GM23338 (cell line): Measurements from ENCODE around the gene BEST4. TPM values are rescaled to one million over a fixed set of nuclear protein-coding genes. Genes with fewer than 3 reads are reported as not detected.

Experiments used
- ATAC-seq: fragments of 200-7000 bp; cut with Tn5 transposase; 3 replicates; pipeline ENCODE4 v1.9.1; 2020
- DNase-seq: peaks from one replicate; pipeline ENCODE4 v3.0.0-alpha.2; 2015; ENCODE audit warnings: low spot score
- H2AFZ ChIP-seq: fragments of 200-600 bp; sonication (generic); 2 replicates; pipeline ENCODE4 v1.8.0; 2016; ENCODE audit warnings: antibody characterized with exemption, mild to moderate bottlenecking, moderate library complexity
- H3F3A ChIP-seq: fragments of 200-600 bp; sonication (generic); replicated peaks from 2 replicates; pipeline ENCODE4 v1.8.0; 2017; ENCODE audit warnings: antibody characterized with exemption, mixed run types, low read depth
- H3K27ac ChIP-seq: fragments of 200-600 bp; sonication (generic); 2 replicates; pipeline ENCODE4 v1.6.1; 2016; ENCODE audit warnings: low read depth
- H3K27me3 ChIP-seq: fragments of 200-600 bp; sonication (generic); 2 replicates; pipeline ENCODE4 v1.8.0; 2016; ENCODE audit warnings: mild to moderate bottlenecking, mixed run types, moderate library complexity; ENCODE audit not compliant: insufficient read depth
- H3K36me3 ChIP-seq: fragments of 200-600 bp; sonication (generic); 2 replicates; pipeline ENCODE4 v1.8.0; 2016; ENCODE audit warnings: mild to moderate bottlenecking; ENCODE audit not compliant: insufficient read depth
- H3K4me1 ChIP-seq: fragments of 200-600 bp; sonication (generic); 2 replicates; pipeline ENCODE4 v1.8.0; 2016; ENCODE audit warnings: mild to moderate bottlenecking, moderate library complexity; ENCODE audit not compliant: insufficient read depth
- H3K4me2 ChIP-seq: fragments of 200-600 bp; sonication (generic); 2 replicates; pipeline ENCODE4 v1.7.1; 2017; ENCODE audit warnings: mixed run types
- H3K4me3 ChIP-seq: fragments of 200-600 bp; sonication (generic); 2 replicates; pipeline ENCODE4 v1.6.1; 2016; ENCODE audit warnings: mixed run types
- H3K79me2 ChIP-seq: fragments of 200-600 bp; sonication (generic); replicated peaks from 2 replicates; pipeline ENCODE4 v1.8.0; 2017; ENCODE audit warnings: mild to moderate bottlenecking; ENCODE audit not compliant: insufficient read depth
- H3K9me2 ChIP-seq: fragments of 200-600 bp; sonication (generic); 2 replicates; pipeline ENCODE4 v1.8.0; 2017; ENCODE audit not compliant: insufficient read depth
- H4K20me1 ChIP-seq: fragments of 200-600 bp; sonication (generic); replicated peaks from 2 replicates; pipeline ENCODE4 v1.8.0; 2017; ENCODE audit warnings: mild to moderate bottlenecking; ENCODE audit not compliant: insufficient read depth
- H3K27ac Mint-ChIP-seq: 2 replicates; pipeline ENCODE4 v1.8.0; 2020; ENCODE audit warnings: inconsistent platforms, mild to moderate bottlenecking, moderate library complexity, mixed read lengths
- H3K27me3 Mint-ChIP-seq: 3 replicates; pipeline ENCODE4 v1.8.0; 2022; ENCODE audit warnings: low read depth, mild to moderate bottlenecking, moderate library complexity, mixed read lengths, inconsistent platforms; ENCODE audit not compliant: insufficient read depth, poor library complexity
- H3K36me3 Mint-ChIP-seq: 3 replicates; pipeline ENCODE4 v1.8.0; 2021; ENCODE audit warnings: low read depth, mild to moderate bottlenecking, inconsistent platforms, moderate library complexity, mixed read lengths
- H3K4me1 Mint-ChIP-seq: 3 replicates; pipeline ENCODE4 v1.8.0; 2020; ENCODE audit warnings: mild to moderate bottlenecking, inconsistent platforms, mixed read lengths
- H3K4me3 Mint-ChIP-seq: 3 replicates; pipeline ENCODE4 v1.8.0; 2021; ENCODE audit warnings: moderate library complexity, mild to moderate bottlenecking, inconsistent platforms, mixed read lengths
- H3K9me3 Mint-ChIP-seq: 3 replicates; pipeline ENCODE4 v1.8.0; 2020; ENCODE audit warnings: moderate library complexity, mild to moderate bottlenecking, inconsistent platforms, mixed read lengths
- CREB1 ChIP-seq: fragments of 250-450 bp; sonication (Bioruptor Pico); IDR thresholded peaks from 2 replicates; pipeline ENCODE4 v1.5.0; 2020; ENCODE audit warnings: low read depth, mild to moderate bottlenecking, moderate library complexity
- CTCF ChIP-seq, 2 experiments: fragments of 200-600 bp in 1 of 2; sonication (generic) in 1 of 2; conservative IDR thresholded peaks; 2 replicates each; pipeline versions ENCODE4 v1.5.1 to v1.6.1; 2016 to 2017; ENCODE audit warnings: antibody characterized with exemption in 2 of 2, low read depth in 2 of 2, mild to moderate bottlenecking in 2 of 2, moderate library complexity in 1 of 2
- ETS1 ChIP-seq: IDR thresholded peaks from 2 replicates; pipeline ENCODE4 v1.6.1; 2016; ENCODE audit warnings: antibody characterized with exemption
- EZH2 ChIP-seq: fragments of 200-600 bp; sonication (generic); IDR thresholded peaks from one replicate; pipeline ENCODE4 v1.8.0; 2017; ENCODE audit warnings: antibody characterized with exemption, mild to moderate bottlenecking, low read depth; ENCODE audit not compliant: unreplicated experiment
- EZH2phosphoT487 ChIP-seq: fragments of 200-600 bp; sonication (generic); IDR thresholded peaks from one replicate; pipeline ENCODE4 v1.8.1; 2018; ENCODE audit warnings: antibody characterized with exemption; ENCODE audit not compliant: unreplicated experiment
- JUNB ChIP-seq: IDR thresholded peaks from one replicate; pipeline ENCODE4 v1.6.1; 2016; ENCODE audit warnings: antibody characterized with exemption; ENCODE audit not compliant: unreplicated experiment
- NANOG ChIP-seq: IDR thresholded peaks from 2 replicates; pipeline ENCODE4 v1.6.1; 2016; ENCODE audit warnings: antibody characterized with exemption, borderline replicate concordance
- POLR2AphosphoS5 ChIP-seq: IDR thresholded peaks from 2 replicates; pipeline ENCODE4 v1.6.1; 2016; ENCODE audit warnings: antibody characterized with exemption, low read depth
- REST ChIP-seq: IDR thresholded peaks from one replicate; pipeline ENCODE4 v1.6.1; 2018; ENCODE audit warnings: antibody characterized with exemption; ENCODE audit not compliant: unreplicated experiment
- STAT1 ChIP-seq: IDR thresholded peaks from one replicate; pipeline ENCODE4 v1.6.1; 2016; ENCODE audit warnings: antibody characterized with exemption; ENCODE audit not compliant: unreplicated experiment
- ZNF114 ChIP-seq: fragments of 250-450 bp; sonication (Bioruptor Pico); IDR thresholded peaks from 2 replicates; pipeline ENCODE4 v1.5.0; 2020; ENCODE audit warnings: mild to moderate bottlenecking, moderate library complexity
- ZNF331 ChIP-seq: fragments of 250-450 bp; sonication (Bioruptor Pico); IDR thresholded peaks from 2 replicates; pipeline ENCODE4 v1.5.0; 2020; ENCODE audit warnings: low read depth, mild to moderate bottlenecking, moderate library complexity
- ZNF462 ChIP-seq: fragments of 250-450 bp; sonication (Bioruptor Pico); IDR thresholded peaks from 2 replicates; pipeline ENCODE4 v1.5.0; 2020; ENCODE audit warnings: mild to moderate bottlenecking, moderate library complexity
- polyA plus RNA-seq: library from polyadenylated mRNA; unstranded; fragments of >200 nt; fragmentation: Nextera tagmentation; extraction: Ambion mirVana; gene quantifications from 2 replicates; pipeline ENCODE4 v1.2.1, GENCODE V29; 2016
- total RNA-seq: library from RNA; depleted of rRNA; stranded (reverse); fragments of >200 nt; shearing (Covaris generic); gene quantifications from 2 replicates; pipeline ENCODE4 v1.2.3, GENCODE V29; 2014

BEST4 gene
- total and polyA plus RNA-seq, 2 experiments from 2014 or later: 0.63 to 1.6 TPM

- no peaks in the 10 kb centered on the region for H3K36me3 Mint-ChIP-seq
- 0 out of 3 replicates have a peak overlapping the region, but pooled peaks have one; percentile 3 for H3K4me3 Mint-ChIP-seq
- peak; percentile 11 for ATAC-seq
- H3K4me1 ChIP-seq: peaks cover 3% of the 10 kb centered on the region; the same call in 1 of the 2 replicates
- H3K27ac ChIP-seq: 0 out of 2 replicates have a peak overlapping the region, but pooled peaks have one; percentile 35
- H3K4me2 ChIP-seq: no peak overlapping the region
- H3K9me2 ChIP-seq: no peaks in the 10 kb centered on the region
- H4K20me1 ChIP-seq: no peaks in the 10 kb centered on the region
- H3K27ac Mint-ChIP-seq: peak overlapping the region; percentile 50
- H3K4me3 ChIP-seq: no peak overlapping the region
- no peak for DNase-seq
- no peaks in the 10 kb centered on the region for H3K9me3 Mint-ChIP-seq
- TF ChIP-seq ETS1: no peak
- no peak for TF ChIP-seq JUNB
- no peak for TF ChIP-seq STAT1
- no peak for TF ChIP-seq ZNF114 (CRISPR knock-in tag)
- no peak for TF ChIP-seq CREB1 (CRISPR knock-in tag)
- no peak for TF ChIP-seq ZNF462
- no peak for TF ChIP-seq REST
- TF ChIP-seq EZH2: no peak
- TF ChIP-seq POLR2AphosphoS5: no peak
- no peak for TF ChIP-seq CTCF (conservative IDR thresholded peaks at IDR 0.05; ENCODE audit: low read depth in 2 of 2)
- no peak for TF ChIP-seq NANOG
- TF ChIP-seq ZNF331: no peak
- no peak for TF ChIP-seq EZH2phosphoT487
- no peaks in the 10 kb centered on the region for H3K36me3 ChIP-seq
- H3K27me3 Mint-ChIP-seq: peaks cover 3% of the 10 kb centered on the region
- no peaks in the 10 kb centered on the region for H3K27me3 ChIP-seq
- H3F3A ChIP-seq: peaks cover 6% of the 10 kb centered on the region
- H2AFZ ChIP-seq: 0 out of 2 replicates have a peak overlapping the region, but pooled peaks have one; percentile 43
- no peaks in the 10 kb centered on the region for H3K79me2 ChIP-seq
- H3K4me1 Mint-ChIP-seq: peaks cover 13% of the 10 kb centered on the region
Observed at GRCh38 chr1:44792736-44793502, 4.9 kb upstream of the BEST4 start.
